GM21619 (cell line): ENCODE measurements around the gene ZBTB7A.
A peak's percentile ranks its signal among the peaks of the same experiment; 100 is the strongest.

ENCODE experiments used
- ATAC-seq: cut with Tn5 transposase; IDR thresholded peaks from one replicate; pipeline ENCODE4 v1.9.1; 2021; ENCODE audit not compliant: unreplicated experiment

ZBTB7A gene

DNA sequence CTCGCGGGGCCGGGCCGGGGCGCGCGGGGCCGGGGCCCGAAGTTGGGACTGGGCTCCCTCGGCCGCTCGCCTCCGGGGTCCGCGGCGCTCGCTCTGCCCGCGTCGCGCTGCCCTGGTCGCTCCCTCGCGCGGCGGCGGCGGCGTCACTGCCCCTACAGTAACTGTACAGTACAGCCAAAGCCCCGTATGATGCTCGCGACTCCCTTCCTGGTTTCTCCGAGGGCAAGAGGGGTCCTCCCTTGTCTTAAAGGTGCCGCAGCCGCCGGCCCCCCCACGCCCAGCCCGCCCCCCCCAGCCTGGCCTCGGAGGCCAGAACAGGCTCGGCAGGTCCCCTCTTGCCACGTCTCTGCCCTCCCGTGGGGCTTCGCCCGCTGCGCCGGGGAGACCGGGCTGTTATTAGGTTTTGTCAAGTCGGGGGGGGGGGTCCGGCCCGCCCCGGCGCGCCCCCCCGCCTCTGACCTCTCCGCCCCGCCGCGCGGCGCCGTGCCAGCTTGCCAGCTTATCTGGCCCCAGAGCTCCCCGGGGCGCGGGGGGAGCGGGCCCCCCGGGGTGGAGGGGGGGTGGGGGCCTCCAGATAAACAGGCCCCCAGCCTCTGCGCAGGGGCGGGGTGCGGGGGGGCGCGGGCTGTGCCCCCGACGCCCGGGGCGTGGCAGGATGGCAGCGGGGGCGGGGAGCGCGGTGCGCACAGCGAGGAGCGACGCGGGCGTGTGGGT, at the start of gene ZBTB7A:
Gene ZBTB7A (minus strand): TSS at position 218 of the 714 bp plus-strand sequence. CDS start 11,667 bp downstream, outside the sequence.
- ATAC-seq: no peak

DNA sequence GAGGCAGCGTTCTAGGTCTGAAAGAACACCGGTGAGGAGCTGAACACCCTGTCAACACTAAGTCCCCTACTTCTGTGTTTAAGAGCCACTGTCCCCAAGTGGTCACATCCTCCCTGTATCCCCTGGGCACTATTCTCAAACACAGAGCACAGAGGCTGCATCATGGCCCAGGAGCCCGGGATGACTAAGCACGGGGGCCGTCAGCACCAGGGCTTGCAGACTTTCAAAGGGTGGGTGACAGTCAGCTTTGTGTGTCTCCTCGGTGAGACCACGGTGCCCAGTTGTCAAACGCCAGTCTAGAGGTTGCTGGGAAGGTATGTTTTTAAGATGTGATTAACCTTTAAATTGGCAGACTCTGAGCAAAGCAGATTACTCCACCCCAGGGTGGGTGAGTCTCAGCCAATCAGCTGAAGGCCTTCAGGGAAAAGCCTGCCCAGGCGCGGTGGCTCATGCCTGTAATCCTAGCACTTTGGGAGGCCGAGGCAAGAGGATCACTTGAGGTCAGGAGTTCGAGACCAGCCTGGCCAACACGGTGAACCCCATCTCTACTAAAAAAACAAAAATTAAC, 49.2 kb upstream of the ZBTB7A start:
- ATAC-seq: no peak

DNA sequence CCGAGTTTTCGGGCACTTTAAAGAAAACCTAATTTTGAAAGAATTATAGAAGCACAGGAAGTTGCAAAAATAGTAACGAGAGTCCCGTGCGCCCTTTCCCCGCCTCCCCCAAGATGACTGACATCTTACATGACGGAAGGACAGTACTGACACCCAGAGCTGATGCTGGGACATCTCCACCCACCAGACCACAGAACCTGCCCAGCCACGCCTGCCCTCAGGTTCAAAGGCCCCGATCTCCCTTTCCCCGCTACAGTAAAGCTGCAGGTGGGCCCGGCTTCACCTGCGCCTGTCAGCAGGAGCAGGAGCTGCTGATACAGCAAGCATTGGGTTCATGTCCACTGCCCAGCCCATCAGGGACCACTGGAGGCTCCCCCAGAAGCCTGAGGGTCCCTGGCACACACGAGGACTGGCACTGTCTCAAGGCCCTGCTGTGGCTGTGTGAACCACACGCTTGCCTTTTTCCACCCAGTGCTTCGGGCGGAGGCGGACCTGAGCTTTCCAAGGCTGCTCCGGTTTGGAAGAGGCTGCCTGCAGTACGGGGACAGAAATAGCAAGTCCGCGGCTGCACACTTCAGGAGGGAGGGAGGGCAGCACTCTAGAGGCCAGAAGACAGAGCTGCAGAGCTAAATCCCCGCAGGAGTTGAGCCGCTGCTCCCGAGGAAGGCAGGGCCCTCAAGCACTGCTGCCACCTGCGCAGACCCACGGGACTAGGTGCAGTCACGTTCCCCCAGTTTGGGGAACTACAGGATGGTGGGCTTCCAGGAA, 48.5 kb upstream of the ZBTB7A start:
- peak; percentile 63 for ATAC-seq

DNA sequence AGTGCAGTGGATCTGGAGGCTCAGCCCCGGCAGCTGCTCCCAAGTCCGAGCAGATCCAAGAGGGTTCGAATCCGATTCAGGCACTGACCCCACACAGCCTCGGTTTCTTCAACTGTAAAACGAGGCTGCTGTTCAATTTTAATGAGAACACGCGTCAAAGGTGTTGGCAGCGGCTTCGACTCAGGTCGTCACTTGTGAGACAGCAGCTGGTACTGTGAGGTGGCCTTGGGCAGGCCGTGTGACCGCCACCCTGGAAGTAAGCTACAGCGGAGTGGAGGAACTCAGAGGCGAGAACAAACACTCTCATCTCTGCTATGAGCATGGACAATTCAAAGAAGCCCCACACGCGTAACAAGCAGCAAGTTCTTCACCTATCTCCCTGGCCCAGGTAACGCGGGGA, 47.5 kb upstream of the ZBTB7A start:
- ATAC-seq: no peak

DNA sequence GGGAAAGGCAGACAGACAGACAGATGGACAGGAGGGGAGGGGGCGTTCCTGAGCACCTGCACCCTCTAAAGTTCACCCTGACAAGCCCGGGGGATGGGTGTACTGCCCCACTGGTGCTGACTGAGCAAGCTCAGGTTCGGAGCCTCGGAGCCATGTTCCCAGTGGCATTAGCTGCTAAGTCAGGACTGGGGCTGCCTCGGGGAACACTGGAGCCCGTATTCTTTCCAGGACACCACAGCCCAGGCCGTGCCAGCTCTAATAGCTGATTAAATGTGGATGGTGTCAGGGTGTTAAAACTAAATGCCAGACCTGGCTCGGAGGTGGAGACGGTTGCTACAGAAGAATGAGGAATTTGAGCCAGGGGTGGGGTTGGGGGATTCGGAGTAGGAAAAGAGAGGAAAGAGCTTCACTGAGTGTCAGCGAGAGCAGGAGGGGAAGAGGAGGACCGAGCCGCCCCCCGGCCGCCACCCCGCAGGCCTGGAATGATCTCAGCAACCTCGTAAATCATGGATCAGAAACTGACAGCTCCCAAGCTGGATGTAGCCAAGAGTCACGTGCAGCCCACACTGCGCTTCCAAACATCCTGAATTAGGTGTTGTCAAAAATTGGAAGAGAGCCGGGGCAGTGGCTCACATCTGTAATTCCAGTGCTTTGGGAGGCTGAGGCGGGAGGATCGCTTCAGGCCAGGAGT, 46.8 kb upstream of the ZBTB7A start:
- no peak for ATAC-seq

DNA sequence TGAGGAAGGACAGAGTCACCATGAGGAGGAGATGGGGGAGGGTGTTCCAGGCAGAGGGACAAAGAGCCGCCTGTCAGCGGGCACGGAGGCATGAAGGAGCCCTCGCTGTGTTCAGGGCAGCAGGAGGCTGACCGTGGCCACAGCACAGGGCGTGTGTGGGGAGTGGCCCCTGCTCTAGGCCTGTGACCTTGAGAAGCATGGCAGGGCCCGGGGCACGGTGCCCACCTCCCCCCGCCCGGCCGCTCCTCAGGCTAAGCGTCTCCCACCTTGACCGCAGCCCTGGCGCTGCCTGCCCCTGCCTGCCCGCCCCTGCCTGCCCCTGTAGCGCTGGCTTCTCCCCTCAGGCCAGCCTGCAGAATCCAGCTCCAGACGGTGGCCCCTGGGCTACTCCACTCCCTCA, 45.7 kb upstream of the ZBTB7A start:
- no peak for ATAC-seq

DNA sequence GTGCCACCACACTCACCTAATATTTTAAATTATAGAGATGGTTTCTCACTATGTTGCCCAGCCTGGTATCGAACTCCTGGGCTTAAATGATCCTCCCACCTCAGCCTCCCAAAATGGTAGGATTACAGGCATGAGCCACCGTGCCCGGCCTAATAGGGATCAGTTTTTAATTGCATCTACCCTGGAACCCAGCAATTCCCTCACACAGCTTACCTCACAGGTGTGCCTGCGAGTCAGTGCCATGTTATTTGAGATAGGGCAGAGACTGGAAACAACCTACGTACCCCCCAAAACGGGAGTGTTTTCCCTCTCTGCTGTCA, 42.9 kb upstream of the ZBTB7A start:
- no peak for ATAC-seq

DNA sequence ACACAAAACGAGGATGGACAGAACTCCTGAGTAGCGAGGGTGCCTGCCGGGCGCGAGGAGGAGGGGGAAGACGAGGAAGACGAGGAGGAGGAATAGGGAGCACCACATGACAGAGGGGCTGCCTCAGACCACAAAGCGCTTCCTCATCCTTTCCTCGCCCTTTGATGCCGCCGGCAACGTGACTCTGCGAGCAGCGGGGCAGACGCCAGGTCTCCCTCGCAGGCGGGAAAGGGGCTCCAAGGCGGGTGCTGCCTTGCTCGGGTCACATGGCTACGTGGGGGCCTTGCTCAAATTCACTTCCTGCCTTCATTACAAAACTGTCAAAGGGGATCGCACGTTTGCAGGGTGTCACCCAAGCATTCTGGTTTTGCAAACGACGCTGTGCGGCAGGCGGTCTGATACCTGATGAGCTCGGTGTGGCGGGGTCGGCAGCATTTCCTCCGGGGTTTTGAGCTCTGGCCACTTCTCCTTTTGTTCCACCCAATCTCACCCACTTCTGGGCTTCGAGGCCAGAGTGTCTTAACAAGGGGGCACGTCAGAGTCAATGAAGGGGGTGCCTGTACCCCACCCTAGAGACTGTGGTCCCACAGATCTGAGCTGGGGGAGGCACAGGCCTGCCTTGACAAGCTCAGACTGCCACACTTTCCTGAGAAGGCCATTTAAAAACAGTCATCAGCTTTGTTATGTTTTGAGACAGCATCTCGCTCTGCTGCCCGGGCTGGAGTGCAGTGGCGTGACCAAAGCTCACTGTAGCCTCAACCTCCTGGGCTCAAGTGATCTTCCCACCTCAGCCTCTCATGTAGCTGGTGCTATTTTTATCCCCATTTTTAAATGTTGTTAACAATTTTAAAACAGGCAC, 42.3 kb upstream of the ZBTB7A start:
- ATAC-seq: peak; percentile 64

DNA sequence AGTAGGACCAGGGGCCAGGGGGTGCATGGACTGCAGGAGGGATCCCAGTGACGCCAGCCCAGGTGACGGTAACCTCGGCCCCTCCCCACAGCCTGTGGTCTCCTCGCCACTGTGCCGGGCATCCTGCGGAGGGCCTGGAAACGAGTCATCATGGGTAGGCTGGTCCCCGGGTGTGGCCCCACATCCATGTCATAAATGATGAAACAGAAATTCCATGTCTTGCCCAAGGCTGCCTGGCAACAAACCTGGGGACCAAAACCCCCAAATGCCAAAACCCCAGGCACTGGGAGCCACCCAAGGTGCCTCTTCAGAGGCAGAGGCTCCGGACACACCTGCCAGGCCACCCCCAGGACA, 36.4 kb upstream of the ZBTB7A start:
- no peak for ATAC-seq

DNA sequence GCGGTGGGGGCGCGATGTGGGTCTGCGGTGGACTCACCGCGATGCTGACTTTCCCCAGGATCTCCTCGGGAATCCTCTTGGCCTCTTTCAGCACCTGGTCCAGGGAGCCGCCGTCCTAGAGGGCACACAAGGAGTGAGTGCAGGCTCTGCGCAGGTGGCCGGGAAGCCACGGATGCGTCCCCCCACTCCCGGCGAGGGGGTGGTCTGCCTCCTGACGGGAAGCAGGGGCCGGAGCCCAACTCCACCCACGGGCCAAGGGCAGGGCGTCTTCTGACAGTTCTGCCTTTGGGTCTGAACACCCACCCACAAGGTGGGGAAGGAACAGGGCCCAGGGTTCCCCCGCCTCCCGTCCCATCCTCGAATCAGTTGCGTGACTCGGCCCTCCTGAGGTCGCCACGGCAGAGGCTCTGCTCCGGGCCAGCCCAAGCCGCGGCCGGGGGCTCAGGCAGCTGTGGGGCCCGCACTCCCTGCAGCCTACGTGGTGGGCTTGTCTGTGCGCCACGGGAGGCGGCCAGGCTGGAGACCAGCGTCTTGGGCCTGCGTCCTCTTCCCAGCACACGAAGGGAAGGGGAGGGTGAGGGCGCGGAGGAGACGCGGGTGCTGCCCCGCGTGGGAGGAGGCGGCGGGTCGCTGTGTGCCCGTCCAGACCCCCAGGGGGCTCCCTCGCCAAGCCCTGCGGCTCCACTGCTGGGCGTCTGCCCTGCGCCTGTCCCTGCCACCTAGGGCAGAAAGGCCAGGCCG, 35.8 kb upstream of the ZBTB7A start:
- ATAC-seq: no peak

DNA sequence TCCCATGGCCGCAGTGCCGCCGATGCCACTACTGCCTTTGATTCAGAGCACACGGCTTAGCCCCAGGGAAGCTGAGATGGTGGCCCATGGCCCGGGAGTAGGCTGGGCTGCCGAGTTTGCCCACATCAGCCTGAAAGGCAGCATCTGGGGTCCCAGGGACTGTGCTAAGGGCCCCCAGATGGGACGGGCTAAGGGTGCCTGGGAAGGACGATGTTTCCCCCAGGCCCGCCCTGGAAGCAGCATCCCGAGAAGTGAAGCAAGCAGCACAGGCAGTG, 34.7 kb upstream of the ZBTB7A start:
- no peak for ATAC-seq

DNA sequence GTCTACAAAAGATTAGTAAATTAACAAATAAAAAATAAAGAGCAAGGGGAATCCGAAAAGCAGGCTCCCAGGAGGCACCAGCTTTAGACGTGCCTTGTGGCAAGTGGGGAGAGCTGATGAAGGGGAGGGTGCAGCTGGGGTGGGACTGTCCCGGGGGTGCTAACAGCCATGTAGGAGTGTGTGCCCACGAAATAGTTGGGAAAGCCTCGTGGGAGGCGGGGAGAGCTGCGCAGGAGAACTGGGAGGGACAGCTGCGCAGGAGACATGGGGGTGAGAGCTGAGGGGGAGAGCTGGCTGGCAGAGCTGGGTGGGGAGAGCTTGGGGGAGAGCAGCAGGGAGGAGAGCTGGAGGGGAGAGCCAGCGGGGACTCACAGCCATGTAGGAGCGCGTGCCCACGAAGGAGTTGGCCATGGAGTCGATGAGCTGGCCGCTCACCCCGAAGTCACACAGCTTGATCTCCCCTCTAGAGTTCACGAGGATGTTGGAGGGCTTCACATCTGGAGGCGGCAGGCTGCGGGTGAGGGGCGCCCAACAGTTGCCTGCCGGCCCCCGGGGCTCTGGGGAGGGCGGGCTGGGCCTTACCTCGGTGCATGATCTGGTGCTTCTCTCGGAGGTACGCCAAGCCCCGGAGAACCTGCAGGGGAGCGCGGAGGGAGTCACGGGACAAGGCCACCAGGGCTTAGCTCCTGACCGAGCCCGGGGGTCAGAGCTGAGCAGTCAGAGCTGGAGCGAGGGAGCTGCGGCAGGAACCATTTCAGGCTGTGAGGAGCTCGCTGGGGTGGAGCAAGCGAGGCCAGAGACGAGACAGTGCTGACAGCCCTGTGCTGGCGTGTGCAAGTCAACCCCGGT, 34.2 kb upstream of the ZBTB7A start:
- ATAC-seq: no peak

DNA sequence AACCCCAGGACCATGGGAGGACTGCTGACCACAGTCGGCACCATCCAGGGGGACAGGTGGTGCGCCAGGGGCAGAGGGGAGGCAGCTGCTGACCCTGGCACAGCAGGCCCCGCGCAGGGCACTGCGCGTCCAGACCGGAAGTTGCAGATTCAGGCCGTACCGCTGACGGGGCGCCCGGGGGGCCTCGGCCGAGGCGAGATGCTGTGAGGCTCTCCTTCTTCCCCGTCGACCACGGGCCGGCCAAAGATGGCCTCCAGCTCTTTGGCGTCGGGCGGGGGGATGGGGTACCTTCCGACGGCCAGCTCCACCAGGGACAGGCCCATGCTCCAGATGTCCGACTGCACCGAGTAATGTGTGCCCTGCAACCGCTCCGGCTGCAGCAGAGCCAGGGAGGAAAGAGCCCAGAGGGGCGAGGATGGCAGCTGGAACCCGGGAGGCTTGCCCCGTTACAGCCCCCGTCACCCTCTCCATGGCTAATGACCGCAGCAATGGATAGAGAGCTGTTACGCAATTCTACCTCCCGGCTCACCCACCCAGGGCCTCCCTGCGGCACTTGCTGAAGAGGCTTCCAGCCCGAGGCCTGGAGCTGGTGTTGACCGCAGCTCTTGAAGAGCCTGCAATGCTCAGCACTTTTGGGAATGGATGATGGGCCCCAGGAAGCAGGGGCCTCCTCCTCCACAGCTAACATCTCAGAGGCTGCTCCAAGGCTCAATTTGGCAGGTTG, 32.5 kb upstream of the ZBTB7A start:
- ATAC-seq: no peak

DNA sequence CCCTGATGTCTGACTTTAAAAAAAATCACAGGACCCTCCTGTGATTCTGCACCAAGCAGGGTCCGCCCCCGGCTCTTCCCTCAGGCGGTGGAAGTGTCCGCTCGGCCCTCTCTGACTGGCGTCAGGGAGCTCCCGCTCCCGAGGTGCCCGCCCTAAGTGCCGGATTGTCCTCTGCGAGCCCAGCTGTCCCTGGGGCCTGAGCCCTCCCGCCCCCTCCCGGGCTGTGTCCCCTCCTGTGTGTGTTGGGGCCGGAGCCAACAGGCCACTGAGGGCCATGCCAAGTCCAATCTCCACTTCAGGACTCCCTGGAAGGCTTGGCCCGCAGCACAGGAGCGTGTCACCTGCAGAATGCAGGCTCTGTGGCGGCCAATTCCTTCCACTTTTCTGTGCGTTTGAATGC, 31.8 kb upstream of the ZBTB7A start:
- ATAC-seq: no peak

DNA sequence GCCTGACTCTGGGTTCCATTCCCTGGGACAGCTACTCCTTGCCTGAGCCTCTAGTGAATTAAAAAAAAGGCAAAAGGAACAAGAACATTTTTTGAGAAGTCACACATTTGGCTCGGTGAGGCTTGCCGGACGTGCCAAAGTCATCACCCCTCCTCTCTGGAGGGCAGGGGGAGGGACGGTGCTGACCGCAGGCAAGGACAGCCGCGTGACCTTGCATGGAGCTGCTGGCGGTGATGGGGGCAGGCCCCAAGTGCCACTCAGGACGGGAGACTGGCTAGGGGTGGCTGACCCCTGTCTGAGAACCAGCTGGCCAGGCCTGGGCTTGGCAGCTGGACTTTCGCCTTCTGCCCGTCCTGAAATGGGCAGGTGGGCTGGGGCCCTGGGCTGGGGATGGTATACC, 30.8 kb upstream of the ZBTB7A start:
- no peak for ATAC-seq

DNA sequence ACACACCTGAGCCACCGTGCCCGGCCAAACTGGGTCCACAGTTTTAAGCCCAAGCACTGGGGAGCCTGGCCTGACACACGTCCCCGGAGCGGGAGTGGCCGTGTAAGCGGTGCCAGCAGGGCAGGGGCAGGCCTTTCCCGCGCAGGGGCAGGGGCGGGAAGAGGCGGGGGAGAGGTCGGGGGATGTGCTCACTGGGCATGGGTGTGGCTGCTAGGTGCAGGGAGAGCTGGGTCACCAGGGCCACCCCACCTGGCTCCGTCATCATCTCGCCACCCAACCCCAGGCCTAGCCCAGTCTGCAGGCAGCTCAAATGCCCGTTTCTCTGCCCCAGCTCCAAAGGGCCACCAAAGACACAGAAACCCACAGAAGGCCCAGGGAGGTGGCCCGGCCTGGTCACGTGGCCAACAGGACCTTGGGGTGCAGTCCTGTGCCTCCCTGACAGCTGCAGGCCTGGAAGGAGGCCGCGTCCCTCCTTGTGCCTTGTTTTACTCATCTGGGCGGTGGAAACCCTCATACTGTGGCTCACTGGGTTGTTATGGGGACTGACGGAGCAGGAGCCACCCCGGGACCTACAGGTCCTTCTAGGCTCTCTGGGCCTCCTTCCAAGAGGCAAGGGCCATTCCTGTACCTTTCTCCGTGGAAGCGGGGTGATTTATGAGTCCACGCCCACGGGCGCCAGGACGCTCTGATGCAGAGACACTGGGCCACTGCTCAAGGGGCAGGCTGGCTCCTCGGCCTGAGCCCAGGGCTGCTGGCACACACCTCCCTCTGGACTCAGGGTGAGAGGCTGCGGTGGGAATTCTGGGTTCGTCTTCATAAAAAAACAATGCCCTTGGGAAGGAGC, 29.6 kb upstream of the ZBTB7A start:
- ATAC-seq: no peak

DNA sequence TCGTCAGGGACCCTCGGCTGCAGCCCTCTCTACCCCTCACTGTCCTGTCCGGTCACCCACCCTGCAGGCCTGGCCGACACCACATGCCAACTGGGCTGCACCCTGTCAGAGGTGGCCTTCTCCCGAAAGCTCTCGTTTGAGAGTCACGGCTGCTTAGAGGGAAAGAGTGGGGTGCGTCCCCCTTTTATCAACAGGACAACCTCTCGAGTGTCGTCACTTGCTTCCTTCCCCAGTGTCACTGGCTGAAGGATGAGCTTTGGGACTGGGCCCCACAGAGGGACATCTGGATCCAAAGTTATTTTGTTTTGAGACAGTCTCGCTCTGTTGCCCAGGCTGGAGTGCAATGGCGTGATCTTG, 28.8 kb upstream of the ZBTB7A start:
- ATAC-seq: no peak
